ENCODE measurements around the gene GP2.

GRCh38 chr16:20300312-20301097, 26.8 kb downstream of the GP2 start:
- TF ChIP-seq CTCF (IDR thresholded peaks at IDR 0.05) (peak; percentile 45 to 72 (median 64)), POLR2A (IDR thresholded peaks at IDR 0.05) (no peak)
